Neuronal stem cell (in vitro differentiated cells): ENCODE results near the gene OCA2.
A peak's percentile ranks its signal among the peaks of the same experiment; 100 is the strongest.

Experiments used
- DNase-seq: peaks from one replicate; pipeline ENCODE4 v3.0.0-alpha.2; 2013; ENCODE audit warnings: low spot score
- H2AFZ ChIP-seq: one replicate; pipeline ENCODE4 v1.6.1; 2013; ENCODE audit warnings: mild to moderate bottlenecking, low read length, inconsistent platforms
- H2AK5ac ChIP-seq: 2 replicates; pipeline ENCODE4 v1.6.1; 2013; ENCODE audit warnings: low read depth, mild to moderate bottlenecking, inconsistent platforms, low read length, moderate library complexity, mixed read lengths
- H2BK120ac ChIP-seq: 2 replicates; pipeline ENCODE4 v1.6.1; 2013; ENCODE audit warnings: low read depth, mild to moderate bottlenecking, inconsistent platforms, low read length, moderate library complexity, mixed read lengths
- H2BK12ac ChIP-seq: one replicate; pipeline ENCODE4 v1.6.1; 2013; ENCODE audit warnings: low read length, inconsistent platforms
- H2BK15ac ChIP-seq: 2 replicates; pipeline ENCODE4 v1.6.1; 2013; ENCODE audit warnings: mild to moderate bottlenecking, low read length, inconsistent platforms, mixed read lengths
- H2BK5ac ChIP-seq: one replicate; pipeline ENCODE4 v1.6.1; 2013; ENCODE audit warnings: inconsistent platforms, mild to moderate bottlenecking, low read length, moderate library complexity
- H3K14ac ChIP-seq: one replicate; pipeline ENCODE4 v1.6.1; 2013; ENCODE audit warnings: low read length, inconsistent platforms
- H3K18ac ChIP-seq: 2 replicates; pipeline ENCODE4 v1.6.1; 2013; ENCODE audit warnings: low read length, inconsistent platforms
- H3K23ac ChIP-seq: 2 replicates; pipeline ENCODE4 v1.6.1; 2013; ENCODE audit warnings: low read depth, mild to moderate bottlenecking, mixed read lengths, low read length, inconsistent platforms; ENCODE audit not compliant: poor library complexity
- H3K27ac ChIP-seq: replicated peaks from 3 replicates; pipeline ENCODE4 v1.5.1; 2013; ENCODE audit warnings: low read length, inconsistent platforms
- H3K27me3 ChIP-seq, 3 experiments: 2 replicates each; pipeline ENCODE4 v1.6.1; 2013; ENCODE audit warnings: low read length in 3 of 3, mild to moderate bottlenecking in 2 of 3, inconsistent platforms in 1 of 3, low read depth in 1 of 3, mixed read lengths in 1 of 3, moderate library complexity in 1 of 3; ENCODE audit not compliant: control insufficient read depth in 3 of 3, insufficient read depth in 3 of 3
- H3K36me3 ChIP-seq, 2 donors: replicated peaks in 1 of 2; 2 replicates each; pipeline ENCODE4 v1.6.1; 2013; ENCODE audit warnings: low read length in 2 of 2; ENCODE audit not compliant: control insufficient read depth in 2 of 2, insufficient read depth in 2 of 2
- H3K4ac ChIP-seq: 2 replicates; pipeline ENCODE4 v1.6.1; 2013; ENCODE audit warnings: inconsistent platforms, mild to moderate bottlenecking, low read length, moderate library complexity
- H3K4me1 ChIP-seq, 2 donors: 1 replicate in 1 of 2; 2 replicates in 1 of 2; pipeline ENCODE4 v1.6.1; 2013; ENCODE audit warnings: low read length in 2 of 2, low read depth in 1 of 2; ENCODE audit not compliant: control insufficient read depth in 2 of 2, insufficient read depth in 1 of 2
- H3K4me2 ChIP-seq: one replicate; pipeline ENCODE4 v1.6.1; 2013; ENCODE audit warnings: mild to moderate bottlenecking, low read length, inconsistent platforms; ENCODE audit not compliant: insufficient read depth, poor library complexity, severe bottlenecking
- H3K4me3 ChIP-seq, 2 donors: 2 replicates each; pipeline ENCODE4 v1.5.1; 2013; ENCODE audit warnings: low read length in 2 of 2, mild to moderate bottlenecking in 2 of 2, inconsistent platforms in 1 of 2, moderate library complexity in 1 of 2
- H3K79me1 ChIP-seq: one replicate; pipeline ENCODE4 v1.6.1; 2013; ENCODE audit warnings: low read depth, mild to moderate bottlenecking, inconsistent platforms, low read length, moderate library complexity
- H3K9ac ChIP-seq: one replicate; pipeline ENCODE4 v1.6.1; 2013; ENCODE audit warnings: mild to moderate bottlenecking, low read depth, low read length, inconsistent platforms; ENCODE audit not compliant: poor library complexity
- H3K9me3 ChIP-seq, 2 donors: replicated peaks in 1 of 2; 2 replicates each; pipeline versions ENCODE3 to v1.6.1; 2013; ENCODE audit warnings: low read length in 2 of 2, mild to moderate bottlenecking in 2 of 2, inconsistent platforms in 1 of 2, low read depth in 1 of 2, mixed read lengths in 1 of 2, moderate library complexity in 1 of 2; ENCODE audit not compliant: control insufficient read depth in 2 of 2, insufficient read depth in 1 of 2
- H4K8ac ChIP-seq: one replicate; pipeline ENCODE4 v1.6.1; 2013; ENCODE audit warnings: low read depth, mild to moderate bottlenecking, inconsistent platforms, low read length, moderate library complexity
- H4K91ac ChIP-seq: one replicate; pipeline ENCODE4 v1.6.1; 2013; ENCODE audit warnings: low read length, low read depth, mild to moderate bottlenecking, inconsistent platforms; ENCODE audit not compliant: poor library complexity
- WGBS, 2 donors: extraction: QIAGEN DNeasy Blood & Tissue Kit; methylation state at CpG; one replicate each; pipeline ENCODE4 v1.1.7; 2013; ENCODE audit warnings: missing lambda C conversion rate in 2 of 2, mixed read lengths in 1 of 2; ENCODE audit not compliant: insufficient read length in 2 of 2, insufficient replicate concordance in 1 of 2; ENCODE audit errors: extremely low coverage in 2 of 2; 5-methylcytosine and 5-hydroxymethylcytosine counted together

The OCA2 gene

DNA sequence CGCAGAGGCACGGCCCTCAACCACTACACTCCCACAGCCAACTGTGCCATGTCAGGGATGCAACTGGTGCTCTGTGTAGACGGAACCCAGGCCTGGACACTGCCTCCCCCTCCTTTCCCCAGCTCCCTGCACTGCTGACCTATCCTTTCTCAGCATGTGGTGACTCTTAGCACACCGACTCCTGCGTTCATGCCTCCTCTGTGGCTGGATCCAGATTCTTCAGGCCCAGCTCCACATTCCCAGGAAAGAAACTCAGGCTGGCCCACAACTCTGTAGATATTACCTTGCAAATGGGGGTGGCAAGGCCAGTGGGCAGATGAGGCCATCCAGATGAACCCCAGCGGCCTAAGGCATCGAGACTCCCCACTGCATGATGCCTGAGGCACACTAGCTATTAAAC, 272.7 kb downstream of the OCA2 start:
- no peak overlapping the region for H2BK120ac ChIP-seq
- peak overlapping the region; percentile 77 for H2BK12ac ChIP-seq
- H2AFZ ChIP-seq = no peak overlapping the region
- H3K4me3 ChIP-seq = no peak overlapping the region
- no peak overlapping the region for H4K8ac ChIP-seq
- peak overlapping the region; percentile 14 for H3K14ac ChIP-seq
- no peak for DNase-seq
- H3K27me3 ChIP-seq = no peaks in the 10 kb centered on the region
- WGBS, 2 donors = no CpG with 5 or more reads among the region's 7 CpGs
- no peak overlapping the region for H3K4me2 ChIP-seq
- H3K9me3 ChIP-seq = no peaks in the 10 kb centered on the region
- H3K4ac ChIP-seq = no peak overlapping the region
- no peaks in the 10 kb centered on the region for H3K79me1 ChIP-seq
- H4K91ac ChIP-seq = peak overlapping the region; percentile 0
- no peak overlapping the region for H2AK5ac ChIP-seq
- peak overlapping the region; percentile 69 for H3K23ac ChIP-seq
- no peak overlapping the region for H3K27ac ChIP-seq
- H3K4me1 ChIP-seq = peaks cover 0 to 2% of the 10 kb centered on the region in 2 donors
- H2BK15ac ChIP-seq = no peak overlapping the region
- peak overlapping the region; percentile 45 for H3K9ac ChIP-seq
- H3K18ac ChIP-seq = peak overlapping the region; percentile 53
- no peak overlapping the region for H2BK5ac ChIP-seq
- H3K36me3 ChIP-seq = no peaks in the 10 kb centered on the region

DNA sequence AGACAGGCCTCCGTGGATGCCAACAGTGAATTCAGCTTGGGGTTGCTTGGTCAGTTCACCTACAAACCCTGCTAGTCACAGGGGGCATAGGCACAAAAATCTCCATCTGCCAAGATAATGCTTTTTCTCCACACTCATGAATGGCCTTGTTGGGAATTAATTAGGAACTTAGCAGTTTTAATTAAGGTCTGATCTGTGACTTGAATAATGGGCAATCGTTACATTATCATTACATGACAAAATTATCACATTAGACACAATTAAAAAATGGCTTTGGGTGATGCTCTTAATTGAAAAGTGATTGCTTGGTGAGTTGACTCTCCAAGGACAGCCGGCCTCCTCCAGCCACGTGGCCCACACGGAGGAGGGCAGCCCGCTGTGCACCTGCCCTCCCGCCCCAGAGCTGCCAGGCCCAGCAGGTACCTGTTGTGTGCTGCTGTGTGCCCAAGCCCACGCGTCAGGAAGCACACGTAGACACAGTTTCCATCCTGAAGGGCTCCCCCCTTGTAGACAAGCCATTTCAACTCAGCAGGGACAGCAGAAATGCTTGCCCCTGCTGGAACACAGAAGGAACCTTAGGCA, 274.2 kb downstream of the OCA2 start:
- no CpG with 5 or more reads among the region's 10 CpGs for WGBS, 2 donors
- DNase-seq = no peak
- no peak overlapping the region for H4K8ac ChIP-seq
- H3K9me3 ChIP-seq = no peaks in the 10 kb centered on the region
- H3K79me1 ChIP-seq = no peaks in the 10 kb centered on the region
- no peak overlapping the region for H3K23ac ChIP-seq
- H2AK5ac ChIP-seq = no peak overlapping the region
- H2BK120ac ChIP-seq = no peak overlapping the region
- H4K91ac ChIP-seq = no peak overlapping the region
- no peak overlapping the region for H2AFZ ChIP-seq
- H3K4me3 ChIP-seq = no peak overlapping the region
- no peak overlapping the region for H2BK12ac ChIP-seq
- no peak overlapping the region for H3K9ac ChIP-seq
- H3K18ac ChIP-seq = peak overlapping the region; percentile 73
- H3K27ac ChIP-seq = no peak overlapping the region
- H3K4me2 ChIP-seq = no peak overlapping the region
- peak overlapping the region; percentile 71 for H2BK15ac ChIP-seq
- H2BK5ac ChIP-seq = no peak overlapping the region
- H3K4ac ChIP-seq = no peak overlapping the region
- peaks cover 0 to 2% of the 10 kb centered on the region in 2 donors for H3K4me1 ChIP-seq
- no peaks in the 10 kb centered on the region for H3K27me3 ChIP-seq
- H3K14ac ChIP-seq = peak overlapping the region; percentile 28
- no peaks in the 10 kb centered on the region for H3K36me3 ChIP-seq

DNA sequence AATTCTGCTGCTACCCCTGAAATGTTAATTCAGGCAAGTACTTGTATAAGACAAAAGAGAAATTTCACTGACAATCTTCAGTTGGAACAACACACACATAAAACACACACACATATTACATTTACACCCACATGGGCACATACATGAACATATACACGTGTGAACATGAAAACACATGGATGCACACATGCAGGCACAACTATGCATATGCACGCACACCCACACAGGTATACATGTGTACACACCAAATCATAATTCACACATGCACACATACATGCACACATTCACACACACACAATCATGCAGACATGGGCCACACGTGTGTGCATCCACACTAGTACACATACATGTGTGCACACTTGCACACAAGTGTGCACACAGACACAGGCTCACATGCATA, 277.8 kb downstream of the OCA2 start:
- no peaks in the 10 kb centered on the region for H3K27me3 ChIP-seq
- no peak overlapping the region for H3K23ac ChIP-seq
- H2BK15ac ChIP-seq = no peak overlapping the region
- H3K9me3 ChIP-seq = peaks cover 0 to 4% of the 10 kb centered on the region in 2 donors
- H4K8ac ChIP-seq = no peak overlapping the region
- H3K36me3 ChIP-seq = no peaks in the 10 kb centered on the region
- no peak overlapping the region for H4K91ac ChIP-seq
- H2BK12ac ChIP-seq = no peak overlapping the region
- H2BK5ac ChIP-seq = no peak overlapping the region
- H2BK120ac ChIP-seq = no peak overlapping the region
- H3K27ac ChIP-seq = no peak overlapping the region
- no CpG with 5 or more reads among the region's 3 CpGs for WGBS, 2 donors
- peaks cover 0 to under 1% of the 10 kb centered on the region in 2 donors for H3K4me1 ChIP-seq
- H3K9ac ChIP-seq = no peak overlapping the region
- H2AFZ ChIP-seq = no peak overlapping the region
- H3K4me2 ChIP-seq = no peak overlapping the region
- H3K79me1 ChIP-seq = no peaks in the 10 kb centered on the region
- H3K4ac ChIP-seq = no peak overlapping the region
- no peak overlapping the region for H3K18ac ChIP-seq
- no peak for DNase-seq
- H3K4me3 ChIP-seq = peak overlapping the region in 1 of 2 donors; percentile 9
- no peak overlapping the region for H2AK5ac ChIP-seq
- H3K14ac ChIP-seq = no peak overlapping the region

DNA sequence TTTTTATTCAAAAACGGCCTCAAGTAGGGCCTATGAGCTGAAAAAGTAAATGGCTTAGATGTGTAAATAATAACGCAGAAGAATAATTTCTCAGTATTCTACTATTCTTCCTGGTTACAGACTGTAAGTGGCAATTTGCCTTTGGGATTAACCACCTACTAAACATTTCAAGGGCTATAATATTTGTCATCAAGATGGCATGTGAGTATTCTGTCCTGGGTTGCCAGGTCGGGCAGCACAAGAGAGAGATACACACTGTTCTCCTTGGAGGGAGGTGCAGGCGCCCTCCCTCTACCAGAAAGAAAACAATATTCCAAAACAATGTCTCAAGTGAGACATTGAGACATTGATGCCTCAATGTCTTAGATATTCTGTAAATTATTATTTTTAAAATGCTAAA, 278.4 kb downstream of the OCA2 start:
- Histone ChIP-seq H4K8ac (no peak overlapping the region), H2BK12ac (no peak overlapping the region), H3K9ac (no peak overlapping the region), H3K23ac (no peak overlapping the region), H3K4me2 (no peak overlapping the region), H3K27ac (no peak overlapping the region), H2BK15ac (no peak overlapping the region), H4K91ac (no peak overlapping the region), H2AK5ac (no peak overlapping the region), H3K4me1 (no peaks in the 10 kb centered on the region), H3K18ac (no peak overlapping the region), H2BK5ac (no peak overlapping the region), H3K4ac (no peak overlapping the region), H3K27me3 (no peaks in the 10 kb centered on the region), H2BK120ac (no peak overlapping the region), H3K9me3 (peaks cover 0 to 4% of the 10 kb centered on the region in 2 donors), H3K14ac (no peak overlapping the region), H3K4me3 (no peak overlapping the region), H3K79me1 (no peaks in the 10 kb centered on the region), H2AFZ (no peak overlapping the region), H3K36me3 (no peaks in the 10 kb centered on the region)
- DNase-seq = no peak
- WGBS, 2 donors = no CpG with 5 or more reads among the region's 4 CpGs
